BJ (cell line): ENCODE data around the gene ZC3H8. TPM values are rescaled to one million over a fixed set of nuclear protein-coding genes. Genes with fewer than 3 reads are reported as not detected.

Experiments used
- CTCF ChIA-PET: fragments of 350-600 bp; formaldehyde crosslinking; extraction: SDS; loops from one replicate; lab custom pipeline; 2021; ENCODE audit warnings: antibody characterized with exemption, inconsistent platforms; lab: Yijun Ruan, JAX
- POLR2A ChIA-PET: fragments of 300-600 bp; sonication (Branson Sonifier 250); formaldehyde crosslinking; extraction: SDS; loops from one replicate; lab custom pipeline; 2021; ENCODE audit warnings: antibody characterized with exemption; lab: Charles Lee
- DNase-seq: peaks from one replicate; pipeline ENCODE4 v3.0.0-alpha.2; 2011; ENCODE audit warnings: low read depth
- H3K27me3 ChIP-seq: 2 replicates; pipeline ENCODE4 v1.6.0; 2011; ENCODE audit warnings: low read length; ENCODE audit not compliant: control insufficient read depth, insufficient read depth
- H3K36me3 ChIP-seq: 2 replicates; pipeline ENCODE4 v1.5.1; 2011; ENCODE audit warnings: low read length; ENCODE audit not compliant: control insufficient read depth, insufficient read depth
- H3K4me3 ChIP-seq: 2 replicates; pipeline ENCODE4 v1.5.1; 2011; ENCODE audit warnings: low read depth, mild to moderate bottlenecking, control low read depth, low read length
- polyA plus RNA-seq: library from polyadenylated mRNA; depleted of rRNA; stranded (reverse); fragments of >200 nt; gene quantifications from 2 replicates; pipeline ENCODE4 v1.2.3, GENCODE V29; 2011
- TF ChIP-seq, protein P1 (sequence below): IDR thresholded peaks from 2 replicates; pipeline ENCODE4 v1.5.1; 2011; ENCODE audit warnings: low read depth, mild to moderate bottlenecking, control low read depth, inconsistent platforms, low read length, moderate library complexity; ENCODE audit not compliant: insufficient read depth

Gene ZC3H8
- polyA plus RNA-seq, 1 experiment: 0.99 TPM

DNA sequence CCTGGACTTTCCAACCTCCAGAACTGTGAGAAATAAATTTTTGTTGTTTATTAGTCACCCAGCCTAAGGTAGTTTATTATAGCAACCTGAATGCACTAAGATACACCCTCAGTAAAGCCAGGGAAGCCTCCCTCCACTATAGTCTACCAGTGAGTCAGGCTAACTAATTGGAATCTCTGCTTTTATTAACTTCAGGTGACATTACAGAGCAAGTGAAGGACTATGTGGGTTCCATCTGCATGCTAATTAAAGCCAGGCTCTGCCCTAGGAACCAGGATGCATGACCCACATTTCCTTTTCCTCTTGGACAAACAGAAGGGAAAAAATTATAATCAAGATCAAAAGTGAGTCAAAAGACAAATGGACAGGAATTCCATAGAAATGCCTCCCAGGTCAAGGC, 56.1 kb downstream of the ZC3H8 start:
- Histone ChIP-seq H3K36me3 (no peaks in the 10 kb centered on the region), H3K4me3 (no peak overlapping the region), H3K27me3 (no peaks in the 10 kb centered on the region)
- DNase-seq: peak; percentile 28
- TF ChIP-seq, protein P1, sequence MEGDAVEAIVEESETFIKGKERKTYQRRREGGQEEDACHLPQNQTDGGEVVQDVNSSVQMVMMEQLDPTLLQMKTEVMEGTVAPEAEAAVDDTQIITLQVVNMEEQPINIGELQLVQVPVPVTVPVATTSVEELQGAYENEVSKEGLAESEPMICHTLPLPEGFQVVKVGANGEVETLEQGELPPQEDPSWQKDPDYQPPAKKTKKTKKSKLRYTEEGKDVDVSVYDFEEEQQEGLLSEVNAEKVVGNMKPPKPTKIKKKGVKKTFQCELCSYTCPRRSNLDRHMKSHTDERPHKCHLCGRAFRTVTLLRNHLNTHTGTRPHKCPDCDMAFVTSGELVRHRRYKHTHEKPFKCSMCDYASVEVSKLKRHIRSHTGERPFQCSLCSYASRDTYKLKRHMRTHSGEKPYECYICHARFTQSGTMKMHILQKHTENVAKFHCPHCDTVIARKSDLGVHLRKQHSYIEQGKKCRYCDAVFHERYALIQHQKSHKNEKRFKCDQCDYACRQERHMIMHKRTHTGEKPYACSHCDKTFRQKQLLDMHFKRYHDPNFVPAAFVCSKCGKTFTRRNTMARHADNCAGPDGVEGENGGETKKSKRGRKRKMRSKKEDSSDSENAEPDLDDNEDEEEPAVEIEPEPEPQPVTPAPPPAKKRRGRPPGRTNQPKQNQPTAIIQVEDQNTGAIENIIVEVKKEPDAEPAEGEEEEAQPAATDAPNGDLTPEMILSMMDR: no peak
- ChIA-PET POLR2A (no interaction called here), CTCF (no interaction called here)

GRCh38 chr2:112197868-112198267, 57.0 kb downstream of the ZC3H8 start:
- DNase-seq: no peak
- Histone ChIP-seq H3K36me3 (no peaks in the 10 kb centered on the region), H3K27me3 (no peaks in the 10 kb centered on the region), H3K4me3 (no peak overlapping the region)
- POLR2A ChIA-PET: no interaction called here
- CTCF ChIA-PET: interaction anchor here (0.9 kb wide), 1 partner anchor 17 kb away, joined by 3 read pairs; no protein-coding TSS in a partner anchor
- TF ChIP-seq, protein P1: no peak

DNA sequence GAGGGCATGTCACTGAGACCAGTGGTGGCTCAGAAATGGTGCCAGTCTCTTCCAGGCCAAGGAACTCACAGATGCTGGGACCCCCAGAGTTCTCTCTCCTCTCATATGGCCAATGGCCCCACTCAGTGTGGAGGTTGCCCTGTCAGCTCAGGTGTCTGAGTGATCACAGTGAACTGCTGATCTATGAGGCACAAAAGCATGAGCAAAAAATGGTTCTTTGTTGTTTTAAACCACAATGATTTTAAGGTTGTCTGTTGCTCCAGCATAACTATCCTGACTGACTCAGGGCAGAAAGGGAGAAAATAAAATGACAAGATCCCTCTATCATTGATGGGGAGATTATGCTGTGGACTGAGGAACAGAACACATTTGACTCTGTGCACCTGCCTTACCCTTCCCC, 58.9 kb downstream of the ZC3H8 start:
- ChIA-PET POLR2A (no interaction called here), CTCF (interaction anchor here (0.9 kb wide), 1 partner anchor 19 kb away, joined by 3 read pairs; no protein-coding TSS in a partner anchor)
- Histone ChIP-seq H3K36me3 (no peaks in the 10 kb centered on the region), H3K4me3 (no peak overlapping the region), H3K27me3 (no peaks in the 10 kb centered on the region)
- TF ChIP-seq, protein P1: no peak
- no peak for DNase-seq

DNA sequence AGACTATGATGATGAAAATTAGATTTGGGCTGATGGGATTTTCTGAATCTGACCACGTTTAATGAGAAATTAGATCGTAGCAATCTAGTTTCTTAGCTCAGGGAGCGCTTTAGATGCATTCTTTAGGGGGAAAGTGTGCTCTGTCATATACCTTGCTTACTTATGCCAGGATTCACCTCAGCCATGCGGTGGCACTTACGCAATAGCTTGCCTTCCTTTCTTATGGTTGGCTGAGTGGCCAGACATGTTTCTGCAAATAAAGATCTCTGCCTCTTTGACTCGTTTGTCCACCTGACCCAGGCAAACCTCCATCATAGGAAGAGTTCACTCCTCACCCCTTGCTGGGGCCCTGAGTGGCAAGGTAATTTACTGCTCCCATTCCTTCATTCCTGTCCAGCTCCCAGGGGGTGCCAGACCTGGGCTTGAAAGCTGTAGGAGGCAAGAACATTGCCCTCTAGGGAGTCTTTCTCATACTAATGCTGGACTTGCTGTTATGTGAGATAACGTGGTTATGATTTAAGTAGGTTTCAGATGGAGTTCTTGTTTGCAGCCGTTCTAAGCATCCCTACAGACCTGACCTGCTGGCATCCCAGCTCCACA, 59.6 kb downstream of the ZC3H8 start:
- TF ChIP-seq, protein P1: no peak
- ChIA-PET CTCF (interaction anchor here (0.9 kb wide), 1 partner anchor 19 kb away, joined by 3 read pairs; no protein-coding TSS in a partner anchor), POLR2A (no interaction called here)
- no peaks in the 10 kb centered on the region for H3K36me3 ChIP-seq
- H3K4me3 ChIP-seq: no peak overlapping the region
- no peak for DNase-seq
- no peaks in the 10 kb centered on the region for H3K27me3 ChIP-seq

- H3K36me3 ChIP-seq: no peaks in the 10 kb centered on the region
- H3K27me3 ChIP-seq: no peaks in the 10 kb centered on the region
- no peak for DNase-seq
- TF ChIP-seq, protein P1: no peak
- ChIA-PET POLR2A (no interaction called here), CTCF (interaction anchor here (0.9 kb wide), 1 partner anchor 9 kb away, joined by 3 read pairs; no protein-coding TSS in a partner anchor)
- H3K4me3 ChIP-seq: no peak overlapping the region
These were observed 60.4 kb downstream of the ZC3H8 start for GRCh38 chr2:112194482-112194881.
